SK-N-SH treated with all-trans-retinoic acid at 6 μM for 48 hours (cell line): ENCODE data around the gene CLSTN2.

ENCODE experiments used
- ATAC-seq: fragments of 200-7000 bp; cut with Tn5 transposase; 3 replicates; pipeline ENCODE4 v1.9.1; 2020; ENCODE audit warnings: mild to moderate bottlenecking, moderate library complexity
- CREB5 ChIP-seq: fragments of 250-450 bp; sonication (Bioruptor Pico); IDR thresholded peaks from 2 replicates; pipeline ENCODE4 v1.5.1; 2020; ENCODE audit warnings: low read depth, mild to moderate bottlenecking, moderate library complexity
- CSRNP3 ChIP-seq: fragments of 250-450 bp; sonication (Bioruptor Pico); IDR thresholded peaks from 2 replicates; pipeline ENCODE4 v1.5.1; 2021; ENCODE audit warnings: mild to moderate bottlenecking, moderate library complexity
- ESRRG ChIP-seq: fragments of 250-450 bp; sonication (Bioruptor Pico); IDR thresholded peaks from 2 replicates; pipeline ENCODE4 v1.6.1; 2021; ENCODE audit warnings: mild to moderate bottlenecking
- GLIS3 ChIP-seq: fragments of 250-450 bp; sonication (Bioruptor Pico); IDR thresholded peaks from 2 replicates; pipeline ENCODE4 v1.5.0; 2020; ENCODE audit warnings: mild to moderate bottlenecking, moderate library complexity
- ISL1 ChIP-seq: fragments of 250-450 bp; sonication (Bioruptor Pico); IDR thresholded peaks from 2 replicates; pipeline ENCODE4 v2.1.2; 2022; ENCODE audit warnings: mild to moderate bottlenecking, moderate library complexity
- OSR1 ChIP-seq: fragments of 250-450 bp; sonication (Bioruptor Pico); IDR thresholded peaks from 2 replicates; pipeline ENCODE4 v1.8.0; 2022; ENCODE audit warnings: moderate library complexity, mild to moderate bottlenecking, inconsistent platforms
- PATZ1 ChIP-seq: fragments of 250-450 bp; sonication (Bioruptor Pico); IDR thresholded peaks from 2 replicates; pipeline ENCODE4 v1.8.0; 2020; ENCODE audit warnings: mild to moderate bottlenecking, moderate library complexity, borderline replicate concordance
- PPARA ChIP-seq: fragments of 250-450 bp; sonication (Bioruptor Pico); IDR thresholded peaks from 2 replicates; pipeline ENCODE4 v1.5.0; 2020; ENCODE audit warnings: mild to moderate bottlenecking, borderline replicate concordance
- RARB ChIP-seq: fragments of 250-450 bp; sonication (Bioruptor Pico); IDR thresholded peaks from 2 replicates; pipeline ENCODE4 v1.8.0; 2021; ENCODE audit warnings: mild to moderate bottlenecking, moderate library complexity
- SNAI2 ChIP-seq: fragments of 250-450 bp; sonication (Bioruptor Pico); IDR thresholded peaks from 2 replicates; pipeline ENCODE4 v1.5.0; 2020; ENCODE audit warnings: mild to moderate bottlenecking, moderate library complexity
- TCF4 ChIP-seq: fragments of 250-450 bp; sonication (Bioruptor Pico); IDR thresholded peaks from 2 replicates; pipeline ENCODE4 v1.8.0; 2021; ENCODE audit warnings: mild to moderate bottlenecking, moderate library complexity, borderline replicate concordance
- TOX ChIP-seq: fragments of 250-450 bp; sonication (Bioruptor Pico); IDR thresholded peaks from 2 replicates; pipeline ENCODE4 v1.8.0; 2021; ENCODE audit warnings: mild to moderate bottlenecking, moderate library complexity, borderline replicate concordance
- TSHZ2 ChIP-seq: fragments of 250-450 bp; sonication (Bioruptor Pico); IDR thresholded peaks from 2 replicates; pipeline ENCODE4 v1.5.0; 2020; ENCODE audit warnings: mild to moderate bottlenecking, moderate library complexity
- ZFP3 ChIP-seq: fragments of 250-450 bp; sonication (Bioruptor Pico); IDR thresholded peaks from 2 replicates; pipeline ENCODE4 v1.5.0; 2020; ENCODE audit warnings: mild to moderate bottlenecking, moderate library complexity
- ZNF565 ChIP-seq: fragments of 450-650 bp; formaldehyde crosslinking; conservative IDR thresholded peaks from 2 replicates; pipeline ENCODE4 v1.5.0; 2020; ENCODE audit warnings: low read depth, mild to moderate bottlenecking, moderate library complexity
- ZNF70 ChIP-seq: fragments of 450-650 bp; formaldehyde crosslinking; IDR thresholded peaks from 2 replicates; pipeline ENCODE4 v1.5.0; 2020; ENCODE audit warnings: mild to moderate bottlenecking, moderate library complexity
- ZNF8 ChIP-seq: fragments of 450-650 bp; formaldehyde crosslinking; IDR thresholded peaks from 2 replicates; pipeline ENCODE4 v1.5.0; 2020; ENCODE audit warnings: mild to moderate bottlenecking, moderate library complexity

CLSTN2 gene

GRCh38 chr3:140170612-140171011 is 235.6 kb downstream of the CLSTN2 start (continued):
- TF ChIP-seq TSHZ2, result no peak

- TF ChIP-seq ZNF8 (CRISPR knock-in tag) (no peak), ZFP3 (CRISPR knock-in tag) (0 out of 2 replicates have a peak, but pooled peaks have one; percentile 23), OSR1 (no peak), ISL1 (CRISPR knock-in tag) (peak; percentile 64; the same call in 1 of the 2 replicates)
- no peak for ATAC-seq
Measured at GRCh38 chr3:140176526-140176925, 241.5 kb downstream of the CLSTN2 start.

- no peak for ATAC-seq
- TF ChIP-seq PPARA (CRISPR knock-in tag) (no peak), ZNF70 (CRISPR knock-in tag) (no peak), ESRRG (no peak), PATZ1 (CRISPR knock-in tag) (no peak), OSR1 (no peak), TSHZ2 (no peak), ISL1 (CRISPR knock-in tag) (no peak), CSRNP3 (CRISPR knock-in tag) (no peak), TOX (CRISPR knock-in tag) (no peak), SNAI2 (CRISPR knock-in tag) (no peak), TCF4 (CRISPR knock-in tag) (no peak), ZNF565 (CRISPR knock-in tag) (no peak), CREB5 (CRISPR knock-in tag) (no peak)
Measured at GRCh38 chr3:140177943-140178342, 243.0 kb downstream of the CLSTN2 start.

GRCh38 chr3:140178482-140178881 is 243.5 kb downstream of the CLSTN2 start:
- TF ChIP-seq TCF4 (CRISPR knock-in tag) (peak; percentile 32; the same call in 1 of the 2 replicates), ISL1 (CRISPR knock-in tag) (peak; percentile 80), ZNF70 (CRISPR knock-in tag) (no peak)
- no peak for ATAC-seq

- TF ChIP-seq ZNF70 (CRISPR knock-in tag), result peak; percentile 79; the same call in 1 of the 2 replicates
- 0 out of 2 replicates have a peak, but pooled peaks have one; percentile 11 for TF ChIP-seq TSHZ2
- TF ChIP-seq TOX (CRISPR knock-in tag), result no peak
- TF ChIP-seq TCF4 (CRISPR knock-in tag), result peak; percentile 41; the same call in 1 of the 2 replicates
- TF ChIP-seq RARB, result no peak
- no peak for TF ChIP-seq PPARA (CRISPR knock-in tag)
- no peak for TF ChIP-seq SNAI2 (CRISPR knock-in tag)
- no peak for TF ChIP-seq ESRRG
- no peak for TF ChIP-seq GLIS3 (CRISPR knock-in tag)
- no peak for TF ChIP-seq ZNF8 (CRISPR knock-in tag)
- ATAC-seq, result no peak
Measured at GRCh38 chr3:140180603-140181002, 245.6 kb downstream of the CLSTN2 start.
